ENCODE results near the gene AGPAT4.

AGPAT4 gene

GRCh38 chr6:161164182-161164625, 109.7 kb downstream of the AGPAT4 start:
- Histone ChIP-seq H4K20me1 (ENCODE audit: insufficient read depth, low read length) (no peaks in the 10 kb centered on the region), H3K79me2 (ENCODE audit: low read length) (no peaks in the 10 kb centered on the region), H3K36me3 (replicated peaks; ENCODE audit: insufficient read depth, low read length) (no peaks in the 10 kb centered on the region), H3K9me3 (replicated peaks; ENCODE audit: insufficient read depth, low read length) (no peaks in the 10 kb centered on the region), H2AFZ (ENCODE audit: low read length) (no peak overlapping the region), H3K27ac (ENCODE audit: low read length) (no peak overlapping the region), H3K4me2 (ENCODE audit: low read depth, low read length) (no peak overlapping the region), H3F3A (ENCODE audit: insufficient read depth, low read length) (no peaks in the 10 kb centered on the region), H3K4me3 (ENCODE audit: low read length) (no peak overlapping the region), H3K27me3 (replicated peaks; ENCODE audit: insufficient read depth, low read length) (no peaks in the 10 kb centered on the region), H3K9ac (ENCODE audit: low read length) (no peak overlapping the region), H3K9me2 (replicated peaks; ENCODE audit: insufficient read depth, low read length) (no peaks in the 10 kb centered on the region), H3K4me1 (ENCODE audit: low read length) (no peaks in the 10 kb centered on the region)
- DNase-seq: no peak
- TF ChIP-seq, protein P1, sequence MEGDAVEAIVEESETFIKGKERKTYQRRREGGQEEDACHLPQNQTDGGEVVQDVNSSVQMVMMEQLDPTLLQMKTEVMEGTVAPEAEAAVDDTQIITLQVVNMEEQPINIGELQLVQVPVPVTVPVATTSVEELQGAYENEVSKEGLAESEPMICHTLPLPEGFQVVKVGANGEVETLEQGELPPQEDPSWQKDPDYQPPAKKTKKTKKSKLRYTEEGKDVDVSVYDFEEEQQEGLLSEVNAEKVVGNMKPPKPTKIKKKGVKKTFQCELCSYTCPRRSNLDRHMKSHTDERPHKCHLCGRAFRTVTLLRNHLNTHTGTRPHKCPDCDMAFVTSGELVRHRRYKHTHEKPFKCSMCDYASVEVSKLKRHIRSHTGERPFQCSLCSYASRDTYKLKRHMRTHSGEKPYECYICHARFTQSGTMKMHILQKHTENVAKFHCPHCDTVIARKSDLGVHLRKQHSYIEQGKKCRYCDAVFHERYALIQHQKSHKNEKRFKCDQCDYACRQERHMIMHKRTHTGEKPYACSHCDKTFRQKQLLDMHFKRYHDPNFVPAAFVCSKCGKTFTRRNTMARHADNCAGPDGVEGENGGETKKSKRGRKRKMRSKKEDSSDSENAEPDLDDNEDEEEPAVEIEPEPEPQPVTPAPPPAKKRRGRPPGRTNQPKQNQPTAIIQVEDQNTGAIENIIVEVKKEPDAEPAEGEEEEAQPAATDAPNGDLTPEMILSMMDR (IDR thresholded peaks at IDR 0.05; ENCODE audit: low read length): no peak
- TF ChIP-seq EZH2phosphoT487 (IDR thresholded peaks at IDR 0.05; ENCODE audit: low read length): no peak
- TF ChIP-seq EZH2 (optimal IDR thresholded peaks at IDR 0.05; ENCODE audit: low read depth, low read length): no peak

DNA sequence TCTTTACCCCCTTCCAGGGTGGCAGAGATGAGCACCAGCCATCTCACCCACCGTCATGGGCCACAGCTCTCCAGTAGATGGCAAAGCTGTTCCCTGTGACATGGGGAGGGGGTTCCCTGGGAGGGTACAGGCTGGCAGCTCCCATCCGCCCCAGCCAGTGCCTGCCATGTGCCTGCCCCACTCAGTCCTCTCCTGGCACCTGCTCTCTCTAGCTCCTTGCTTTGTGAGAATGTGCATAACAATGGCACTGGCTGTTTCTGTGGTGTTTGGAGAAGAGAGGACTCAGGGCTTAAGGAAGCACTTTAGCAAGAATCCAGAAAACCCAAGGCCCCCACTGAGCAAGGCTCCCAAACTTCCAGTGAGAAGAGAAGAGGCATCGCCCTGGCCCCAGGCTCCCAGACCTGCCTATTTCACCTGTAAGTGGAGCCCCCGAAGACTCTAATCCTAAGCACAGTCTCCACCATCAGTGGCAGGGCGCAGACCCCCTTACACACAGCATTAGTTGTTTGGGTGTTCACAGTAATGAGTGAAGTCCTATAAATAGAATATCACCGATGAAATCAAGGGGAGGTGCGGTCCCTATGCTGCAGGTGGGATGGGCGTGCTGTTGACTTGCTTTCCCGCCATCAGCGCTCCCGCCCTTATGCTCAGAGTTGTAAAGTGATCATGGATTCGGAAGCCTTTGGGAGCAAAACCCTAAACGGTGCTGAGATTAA, 110.2 kb downstream of the AGPAT4 start:
- H4K20me1 ChIP-seq (ENCODE audit: insufficient read depth, low read length): no peaks in the 10 kb centered on the region
- H3K27ac ChIP-seq (ENCODE audit: low read length): no peak overlapping the region
- DNase-seq: no peak
- H3K79me2 ChIP-seq (ENCODE audit: low read length): no peaks in the 10 kb centered on the region
- H3K9me3 ChIP-seq (replicated peaks; ENCODE audit: insufficient read depth, low read length): no peaks in the 10 kb centered on the region
- H3K9me2 ChIP-seq (replicated peaks; ENCODE audit: insufficient read depth, low read length): no peaks in the 10 kb centered on the region
- no peaks in the 10 kb centered on the region for H3K4me1 ChIP-seq (ENCODE audit: low read length)
- H3K4me2 ChIP-seq (ENCODE audit: low read depth, low read length): no peak overlapping the region
- no peak for TF ChIP-seq EZH2 (optimal IDR thresholded peaks at IDR 0.05; ENCODE audit: low read depth, low read length)
- TF ChIP-seq, protein P1 (IDR thresholded peaks at IDR 0.05; ENCODE audit: low read length): no peak
- no peak for TF ChIP-seq EZH2phosphoT487 (IDR thresholded peaks at IDR 0.05; ENCODE audit: low read length)
- H2AFZ ChIP-seq (ENCODE audit: low read length): no peak overlapping the region
- H3K4me3 ChIP-seq (ENCODE audit: low read length): no peak overlapping the region
- H3F3A ChIP-seq (ENCODE audit: insufficient read depth, low read length): no peaks in the 10 kb centered on the region
- no peaks in the 10 kb centered on the region for H3K27me3 ChIP-seq (replicated peaks; ENCODE audit: insufficient read depth, low read length)
- no peak overlapping the region for H3K9ac ChIP-seq (ENCODE audit: low read length)
- H3K36me3 ChIP-seq (replicated peaks; ENCODE audit: insufficient read depth, low read length): no peaks in the 10 kb centered on the region

- Histone ChIP-seq H3F3A (ENCODE audit: insufficient read depth, low read length) (no peaks in the 10 kb centered on the region), H3K4me3 (ENCODE audit: low read length) (no peak overlapping the region), H3K9me3 (replicated peaks; ENCODE audit: insufficient read depth, low read length) (no peaks in the 10 kb centered on the region), H4K20me1 (ENCODE audit: insufficient read depth, low read length) (no peaks in the 10 kb centered on the region), H3K9me2 (replicated peaks; ENCODE audit: insufficient read depth, low read length) (no peaks in the 10 kb centered on the region), H3K9ac (ENCODE audit: low read length) (no peak overlapping the region), H3K4me1 (ENCODE audit: low read length) (no peaks in the 10 kb centered on the region), H3K27ac (ENCODE audit: low read length) (no peak overlapping the region), H3K27me3 (replicated peaks; ENCODE audit: insufficient read depth, low read length) (no peaks in the 10 kb centered on the region), H3K4me2 (ENCODE audit: low read depth, low read length) (no peak overlapping the region), H2AFZ (ENCODE audit: low read length) (no peak overlapping the region), H3K79me2 (ENCODE audit: low read length) (no peaks in the 10 kb centered on the region), H3K36me3 (replicated peaks; ENCODE audit: insufficient read depth, low read length) (no peaks in the 10 kb centered on the region)
- no peak for DNase-seq
- TF ChIP-seq EZH2 (optimal IDR thresholded peaks at IDR 0.05; ENCODE audit: low read depth, low read length) (no peak), EZH2phosphoT487 (IDR thresholded peaks at IDR 0.05; ENCODE audit: low read length) (no peak)
- TF ChIP-seq, protein P1 (IDR thresholded peaks at IDR 0.05; ENCODE audit: low read length): no peak
These were observed 111.1 kb downstream of the AGPAT4 start for GRCh38 chr6:161162722-161163121.
